ENCODE data around the gene SUV39H1.
A peak's percentile ranks its signal among the peaks of the same experiment; 100 is the strongest.

The SUV39H1 gene

GRCh38 chrX:48737213-48737938 lies 40.8 kb downstream of the SUV39H1 start:
- Histone ChIP-seq H3K9ac (ENCODE audit: insufficient read length) (peak overlapping the region; percentile 83), H3K9me3 (ENCODE audit: low read depth, low read length) (no peaks in the 10 kb centered on the region), H3K4me3 (peak overlapping the region; percentile 87), H3K36me3 (ENCODE audit: insufficient read depth, low read length) (no peaks in the 10 kb centered on the region), H3K27ac (peak overlapping the region; percentile 93)
- no peak for TF ChIP-seq EZH2 (IDR thresholded peaks at IDR 0.05)
- TF ChIP-seq POLR2AphosphoS5 (IDR thresholded peaks at IDR 0.05; ENCODE audit: borderline replicate concordance, low read depth, low read length): peak; percentile 69; the same call in 1 of the 2 replicates
- DNase-seq (ENCODE audit: low read depth, low spot score): peak; percentile 92

DNA sequence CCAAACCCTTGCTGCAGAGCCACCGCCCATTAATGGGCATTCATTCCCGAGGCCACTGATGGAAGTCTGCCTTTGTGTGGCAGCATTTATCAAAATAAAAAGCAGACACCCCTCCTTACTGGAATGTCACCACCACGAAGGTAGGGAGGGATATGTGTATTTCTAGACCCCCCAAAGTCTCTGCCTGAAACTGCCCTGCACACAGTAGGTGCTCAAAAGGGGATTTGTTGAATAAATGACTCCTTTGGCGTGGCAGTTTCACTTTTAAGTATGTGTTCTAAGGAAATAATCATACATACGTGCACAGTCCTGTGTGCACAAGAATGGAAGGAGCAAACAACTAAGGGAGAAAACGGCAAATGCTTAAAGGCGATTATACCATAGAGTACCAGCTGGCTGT lies 41.4 kb downstream of the SUV39H1 start:
- Histone ChIP-seq H3K9me3 (ENCODE audit: low read depth, low read length) (no peaks in the 10 kb centered on the region), H3K36me3 (ENCODE audit: insufficient read depth, low read length) (no peaks in the 10 kb centered on the region), H3K27ac (peak overlapping the region; percentile 93), H3K4me3 (peak overlapping the region; percentile 87), H3K9ac (ENCODE audit: insufficient read length) (peak overlapping the region; percentile 83)
- TF ChIP-seq EZH2 (IDR thresholded peaks at IDR 0.05) (no peak), FOXP2 (optimal IDR thresholded peaks at IDR 0.05; ENCODE audit: control extremely low read depth, extremely low read length, insufficient read depth) (no peak), POLR2AphosphoS5 (IDR thresholded peaks at IDR 0.05; ENCODE audit: borderline replicate concordance, low read depth, low read length) (no peak)
- no peak for DNase-seq (ENCODE audit: low read depth, low spot score)

GRCh38 chrX:48741834-48742233 lies 45.3 kb downstream of the SUV39H1 start:
- Histone ChIP-seq H3K4me3 (no peak overlapping the region), H3K27ac (no peak overlapping the region), H3K9me3 (ENCODE audit: low read depth, low read length) (no peaks in the 10 kb centered on the region), H3K36me3 (ENCODE audit: insufficient read depth, low read length) (no peaks in the 10 kb centered on the region), H3K9ac (ENCODE audit: insufficient read length) (no peak overlapping the region)
- TF ChIP-seq POLR2AphosphoS5 (IDR thresholded peaks at IDR 0.05; ENCODE audit: borderline replicate concordance, low read depth, low read length) (no peak), FOXP2 (optimal IDR thresholded peaks at IDR 0.05; ENCODE audit: control extremely low read depth, extremely low read length, insufficient read depth) (no peak), EZH2 (IDR thresholded peaks at IDR 0.05) (no peak)
- no peak for DNase-seq (ENCODE audit: low read depth, low spot score)

- TF ChIP-seq EZH2 (IDR thresholded peaks at IDR 0.05) (no peak), FOXP2 (optimal IDR thresholded peaks at IDR 0.05; ENCODE audit: control extremely low read depth, extremely low read length, insufficient read depth) (no peak), POLR2AphosphoS5 (IDR thresholded peaks at IDR 0.05; ENCODE audit: borderline replicate concordance, low read depth, low read length) (no peak)
- no peaks in the 10 kb centered on the region for H3K36me3 ChIP-seq (ENCODE audit: insufficient read depth, low read length)
- no peak overlapping the region for H3K9ac ChIP-seq (ENCODE audit: insufficient read length)
- no peak for DNase-seq (ENCODE audit: low read depth, low spot score)
- H3K27ac ChIP-seq: no peak overlapping the region
- no peaks in the 10 kb centered on the region for H3K9me3 ChIP-seq (ENCODE audit: low read depth, low read length)
- no peak overlapping the region for H3K4me3 ChIP-seq
These were observed 48.7 kb downstream of the SUV39H1 start for GRCh38 chrX:48745222-48745621.

DNA sequence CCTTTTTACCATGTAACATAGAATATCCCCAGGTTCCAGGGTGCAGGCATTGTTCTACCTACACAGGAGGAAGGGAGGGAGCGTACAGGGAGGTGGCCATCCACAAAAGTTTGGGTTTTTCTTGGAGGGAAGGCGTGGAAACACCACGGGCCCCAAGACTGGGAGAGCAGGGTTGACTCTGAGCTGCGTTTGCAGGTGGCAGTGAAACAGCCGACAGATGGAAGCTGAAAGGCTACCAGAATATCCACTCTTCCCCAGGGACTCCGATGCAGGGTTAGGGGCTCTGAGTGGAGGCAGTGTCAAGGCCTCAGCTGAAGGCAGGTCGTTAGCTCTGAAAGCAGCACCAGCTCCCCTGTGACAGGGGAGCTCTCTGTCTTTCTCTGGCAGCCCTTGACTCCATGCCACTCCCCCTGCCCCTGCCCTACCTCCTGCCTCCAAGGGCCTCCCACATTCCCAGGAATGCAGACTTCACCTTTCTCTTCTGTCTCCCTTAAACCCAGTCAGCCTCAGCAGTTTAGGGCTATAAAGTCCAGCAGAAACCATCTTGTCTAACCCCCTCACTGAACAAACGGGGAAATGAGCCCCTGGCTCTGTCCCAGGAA lies 51.0 kb downstream of the SUV39H1 start:
- H3K9me3 ChIP-seq (ENCODE audit: low read depth, low read length): no peaks in the 10 kb centered on the region
- TF ChIP-seq FOXP2 (optimal IDR thresholded peaks at IDR 0.05; ENCODE audit: control extremely low read depth, extremely low read length, insufficient read depth): no peak
- TF ChIP-seq EZH2 (IDR thresholded peaks at IDR 0.05): no peak
- no peak for TF ChIP-seq POLR2AphosphoS5 (IDR thresholded peaks at IDR 0.05; ENCODE audit: borderline replicate concordance, low read depth, low read length)
- DNase-seq (ENCODE audit: low read depth, low spot score): no peak
- no peak overlapping the region for H3K4me3 ChIP-seq
- no peaks in the 10 kb centered on the region for H3K36me3 ChIP-seq (ENCODE audit: insufficient read depth, low read length)
- no peak overlapping the region for H3K27ac ChIP-seq
- no peak overlapping the region for H3K9ac ChIP-seq (ENCODE audit: insufficient read length)

DNA sequence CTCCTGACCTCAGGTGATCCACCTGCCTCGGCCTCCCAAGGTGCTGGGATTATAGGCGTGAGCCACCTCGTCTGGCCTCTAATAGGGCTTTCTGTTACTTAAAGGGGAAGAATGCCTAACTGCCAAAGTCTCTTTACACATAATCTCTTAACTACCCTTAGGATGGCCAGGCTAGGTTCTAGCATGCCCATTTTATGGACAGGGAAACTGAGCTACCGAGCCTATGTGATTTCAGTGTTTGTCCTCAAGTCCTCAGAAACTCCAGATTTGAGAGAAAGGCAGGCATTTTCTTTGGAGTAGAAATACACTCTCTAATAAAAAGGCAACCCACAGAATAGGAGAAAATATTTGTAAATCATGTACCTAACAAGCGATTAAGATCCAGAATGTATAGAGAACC lies 52.6 kb downstream of the SUV39H1 start:
- H3K4me3 ChIP-seq: no peak overlapping the region
- no peak overlapping the region for H3K9ac ChIP-seq (ENCODE audit: insufficient read length)
- no peak for DNase-seq (ENCODE audit: low read depth, low spot score)
- no peaks in the 10 kb centered on the region for H3K36me3 ChIP-seq (ENCODE audit: insufficient read depth, low read length)
- no peak for TF ChIP-seq EZH2 (IDR thresholded peaks at IDR 0.05)
- TF ChIP-seq FOXP2 (optimal IDR thresholded peaks at IDR 0.05; ENCODE audit: control extremely low read depth, extremely low read length, insufficient read depth): no peak
- no peak for TF ChIP-seq POLR2AphosphoS5 (IDR thresholded peaks at IDR 0.05; ENCODE audit: borderline replicate concordance, low read depth, low read length)
- no peaks in the 10 kb centered on the region for H3K9me3 ChIP-seq (ENCODE audit: low read depth, low read length)
- no peak overlapping the region for H3K27ac ChIP-seq

- H3K36me3 ChIP-seq (ENCODE audit: insufficient read depth, low read length): no peaks in the 10 kb centered on the region
- H3K27ac ChIP-seq: no peak overlapping the region
- no peak overlapping the region for H3K4me3 ChIP-seq
- no peak for DNase-seq (ENCODE audit: low read depth, low spot score)
- H3K9me3 ChIP-seq (ENCODE audit: low read depth, low read length): no peaks in the 10 kb centered on the region
- TF ChIP-seq FOXP2 (optimal IDR thresholded peaks at IDR 0.05; ENCODE audit: control extremely low read depth, extremely low read length, insufficient read depth) (no peak), POLR2AphosphoS5 (IDR thresholded peaks at IDR 0.05; ENCODE audit: borderline replicate concordance, low read depth, low read length) (no peak), EZH2 (IDR thresholded peaks at IDR 0.05) (no peak)
- no peak overlapping the region for H3K9ac ChIP-seq (ENCODE audit: insufficient read length)
These were observed 54.8 kb downstream of the SUV39H1 start for GRCh38 chrX:48751343-48751742.

GRCh38 chrX:48752498-48752897 lies 56.0 kb downstream of the SUV39H1 start:
- Histone ChIP-seq H3K9ac (ENCODE audit: insufficient read length) (no peak overlapping the region), H3K27ac (no peak overlapping the region), H3K36me3 (ENCODE audit: insufficient read depth, low read length) (no peaks in the 10 kb centered on the region), H3K9me3 (ENCODE audit: low read depth, low read length) (no peaks in the 10 kb centered on the region), H3K4me3 (no peak overlapping the region)
- DNase-seq (ENCODE audit: low read depth, low spot score): no peak
- TF ChIP-seq EZH2 (IDR thresholded peaks at IDR 0.05) (no peak), FOXP2 (optimal IDR thresholded peaks at IDR 0.05; ENCODE audit: control extremely low read depth, extremely low read length, insufficient read depth) (no peak), POLR2AphosphoS5 (IDR thresholded peaks at IDR 0.05; ENCODE audit: borderline replicate concordance, low read depth, low read length) (no peak)
